Measurements from ENCODE around the gene FOXA2. TPM values are rescaled to one million over a fixed set of nuclear protein-coding genes. Genes with fewer than 3 reads are reported as not detected.
A peak's percentile ranks its signal among the peaks of the same experiment; 100 is the strongest.

FOXA2 gene
- total and polyA plus RNA-seq, 2 of the 13 experiments (the other 11 are each of a cell fraction or from before 2014, with no cell fraction given), result 8.8 to 12.2 TPM

GRCh38 chr20:22585786-22586493 lies 1.6 kb upstream of the FOXA2 start (continued):
- TF ChIP-seq ZNF691 (CRISPR knock-in tag; IDR thresholded peaks at IDR 0.05; ENCODE audit: borderline replicate concordance, low read depth) (no peak), ZNF564 (CRISPR knock-in tag; IDR thresholded peaks at IDR 0.05) (0 out of 2 replicates have a peak, but pooled peaks have one; percentile 18), ZNF253 (CRISPR knock-in tag; IDR thresholded peaks at IDR 0.05; ENCODE audit: borderline replicate concordance) (peak; percentile 29), ZSCAN29 (CRISPR knock-in tag; conservative IDR thresholded peaks at IDR 0.05) (no peak), SETDB1 (CRISPR knock-in tag; IDR thresholded peaks at IDR 0.05; ENCODE audit: borderline replicate concordance) (no peak), ZNF567 (CRISPR knock-in tag; IDR thresholded peaks at IDR 0.05; ENCODE audit: borderline replicate concordance) (no peak), FOXJ3 (CRISPR knock-in tag; IDR thresholded peaks at IDR 0.05; ENCODE audit: borderline replicate concordance) (no peak), POLR2G (IDR thresholded peaks at IDR 0.05; ENCODE audit: low read depth, low read length) (no peak), NFATC3 (CRISPR knock-in tag; IDR thresholded peaks at IDR 0.05) (no peak), ZEB1 (IDR thresholded peaks at IDR 0.05; ENCODE audit: insufficient replicate concordance, low read depth) (peak; percentile 43), PRDM15 (CRISPR knock-in tag; IDR thresholded peaks at IDR 0.05) (no peak), HNRNPUL1 (IDR thresholded peaks at IDR 0.05; ENCODE audit: low read depth, low read length) (no peak), SPEN (CRISPR knock-in tag; IDR thresholded peaks at IDR 0.05; ENCODE audit: low read depth) (no peak; the same call in none of the 2 replicates), ZNF335 (CRISPR knock-in tag; IDR thresholded peaks at IDR 0.05) (no peak), NFE2 (CRISPR knock-in tag; IDR thresholded peaks at IDR 0.05) (no peak), ZNF562 (CRISPR knock-in tag; IDR thresholded peaks at IDR 0.05; ENCODE audit: borderline replicate concordance) (no peak)
- TF ChIP-seq, protein P1, sequence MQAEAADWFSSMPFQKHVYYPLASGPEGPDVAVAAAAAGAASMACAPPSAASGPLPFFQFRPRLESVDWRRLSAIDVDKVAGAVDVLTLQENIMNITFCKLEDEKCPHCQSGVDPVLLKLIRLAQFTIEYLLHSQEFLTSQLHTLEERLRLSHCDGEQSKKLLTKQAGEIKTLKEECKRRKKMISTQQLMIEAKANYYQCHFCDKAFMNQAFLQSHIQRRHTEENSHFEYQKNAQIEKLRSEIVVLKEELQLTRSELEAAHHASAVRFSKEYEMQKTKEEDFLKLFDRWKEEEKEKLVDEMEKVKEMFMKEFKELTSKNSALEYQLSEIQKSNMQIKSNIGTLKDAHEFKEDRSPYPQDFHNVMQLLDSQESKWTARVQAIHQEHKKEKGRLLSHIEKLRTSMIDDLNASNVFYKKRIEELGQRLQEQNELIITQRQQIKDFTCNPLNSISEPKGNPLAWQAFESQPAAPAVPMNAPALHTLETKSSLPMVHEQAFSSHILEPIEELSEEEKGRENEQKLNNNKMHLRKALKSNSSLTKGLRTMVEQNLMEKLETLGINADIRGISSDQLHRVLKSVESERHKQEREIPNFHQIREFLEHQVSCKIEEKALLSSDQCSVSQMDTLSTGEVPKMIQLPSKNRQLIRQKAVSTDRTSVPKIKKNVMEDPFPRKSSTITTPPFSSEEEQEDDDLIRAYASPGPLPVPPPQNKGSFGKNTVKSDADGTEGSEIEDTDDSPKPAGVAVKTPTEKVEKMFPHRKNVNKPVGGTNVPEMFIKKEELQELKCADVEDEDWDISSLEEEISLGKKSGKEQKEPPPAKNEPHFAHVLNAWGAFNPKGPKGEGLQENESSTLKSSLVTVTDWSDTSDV (CRISPR knock-in tag; IDR thresholded peaks at IDR 0.05), result 0 out of 2 replicates have a peak, but pooled peaks have one; percentile 18
- TF ChIP-seq, protein P2, sequence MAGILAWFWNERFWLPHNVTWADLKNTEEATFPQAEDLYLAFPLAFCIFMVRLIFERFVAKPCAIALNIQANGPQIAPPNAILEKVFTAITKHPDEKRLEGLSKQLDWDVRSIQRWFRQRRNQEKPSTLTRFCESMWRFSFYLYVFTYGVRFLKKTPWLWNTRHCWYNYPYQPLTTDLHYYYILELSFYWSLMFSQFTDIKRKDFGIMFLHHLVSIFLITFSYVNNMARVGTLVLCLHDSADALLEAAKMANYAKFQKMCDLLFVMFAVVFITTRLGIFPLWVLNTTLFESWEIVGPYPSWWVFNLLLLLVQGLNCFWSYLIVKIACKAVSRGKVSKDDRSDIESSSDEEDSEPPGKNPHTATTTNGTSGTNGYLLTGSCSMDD (CRISPR knock-in tag; IDR thresholded peaks at IDR 0.05), result no peak
- TF ChIP-seq, protein P3, sequence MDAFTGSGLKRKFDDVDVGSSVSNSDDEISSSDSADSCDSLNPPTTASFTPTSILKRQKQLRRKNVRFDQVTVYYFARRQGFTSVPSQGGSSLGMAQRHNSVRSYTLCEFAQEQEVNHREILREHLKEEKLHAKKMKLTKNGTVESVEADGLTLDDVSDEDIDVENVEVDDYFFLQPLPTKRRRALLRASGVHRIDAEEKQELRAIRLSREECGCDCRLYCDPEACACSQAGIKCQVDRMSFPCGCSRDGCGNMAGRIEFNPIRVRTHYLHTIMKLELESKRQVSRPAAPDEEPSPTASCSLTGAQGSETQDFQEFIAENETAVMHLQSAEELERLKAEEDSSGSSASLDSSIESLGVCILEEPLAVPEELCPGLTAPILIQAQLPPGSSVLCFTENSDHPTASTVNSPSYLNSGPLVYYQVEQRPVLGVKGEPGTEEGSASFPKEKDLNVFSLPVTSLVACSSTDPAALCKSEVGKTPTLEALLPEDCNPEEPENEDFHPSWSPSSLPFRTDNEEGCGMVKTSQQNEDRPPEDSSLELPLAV (CRISPR knock-in tag; conservative IDR thresholded peaks at IDR 0.05; ENCODE audit: low read depth), result no peak
